Urinary bladder (tissue), 4 donors: ENCODE data around the gene ITPK1. TPM values are rescaled to one million over a fixed set of nuclear protein-coding genes. Genes with fewer than 3 reads are reported as not detected.

ENCODE experiments used
- DNase-seq: peaks from one replicate; pipeline ENCODE4 v3.0.0-alpha.2; 2015; ENCODE audit errors: extremely low spot score
- H3K27ac ChIP-seq: one replicate; pipeline ENCODE4 v1.5.1; 2013; ENCODE audit warnings: low read depth, mild to moderate bottlenecking, moderate library complexity
- H3K36me3 ChIP-seq: one replicate; pipeline ENCODE4 v1.6.1; 2013; ENCODE audit warnings: mild to moderate bottlenecking, moderate library complexity; ENCODE audit not compliant: insufficient read depth
- H3K4me1 ChIP-seq: one replicate; pipeline ENCODE4 v1.6.1; 2013; ENCODE audit warnings: mild to moderate bottlenecking, moderate library complexity; ENCODE audit not compliant: insufficient read depth
- H3K4me3 ChIP-seq: one replicate; pipeline ENCODE4 v1.5.1; 2013; ENCODE audit warnings: low read depth, low read length
- WGBS: extraction: QIAGEN DNeasy Blood & Tissue Kit; methylation state at CpG from one replicate; pipeline ENCODE4 v1.1.7; 2013; 5-methylcytosine and 5-hydroxymethylcytosine counted together
- polyA plus RNA-seq: library from polyadenylated mRNA; stranded (reverse); fragments of 200-250 nt; gene quantifications from one replicate; pipeline ENCODE4 v1.2.3, GENCODE V29; 2013
- total RNA-seq: library from RNA; depleted of rRNA; stranded (reverse); fragments of >200 nt; gene quantifications from one replicate; pipeline ENCODE4 v1.2.3, GENCODE V29; 2014
- donor health status: healthy with polysubstance abuse.
- donor health status: healthy.

ITPK1 gene
- total and polyA plus RNA-seq, 2 donors, result 15.8 to 109 TPM

DNA sequence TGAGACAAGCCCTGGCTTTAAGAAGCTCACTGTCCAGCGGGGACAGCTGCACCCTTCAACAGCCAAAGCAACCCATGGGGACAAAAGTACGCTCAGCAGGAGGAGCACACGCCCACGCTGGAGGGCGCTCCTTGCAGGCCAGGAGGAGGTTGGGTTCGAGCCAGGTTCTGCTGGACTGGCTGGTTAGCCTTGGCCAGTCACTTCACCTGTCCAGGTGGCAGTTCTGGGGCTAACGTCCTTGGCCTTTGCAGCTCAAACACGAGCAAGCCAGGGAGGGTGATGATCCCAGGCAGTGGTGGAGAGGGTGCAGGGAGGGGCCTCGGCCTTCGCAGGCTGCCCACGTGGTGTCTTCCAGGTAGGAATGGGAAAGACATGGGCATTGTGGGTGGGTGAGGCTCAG is 179.6 kb downstream of the ITPK1 start:
- no peaks in the 10 kb centered on the region for H3K36me3 ChIP-seq

DNA sequence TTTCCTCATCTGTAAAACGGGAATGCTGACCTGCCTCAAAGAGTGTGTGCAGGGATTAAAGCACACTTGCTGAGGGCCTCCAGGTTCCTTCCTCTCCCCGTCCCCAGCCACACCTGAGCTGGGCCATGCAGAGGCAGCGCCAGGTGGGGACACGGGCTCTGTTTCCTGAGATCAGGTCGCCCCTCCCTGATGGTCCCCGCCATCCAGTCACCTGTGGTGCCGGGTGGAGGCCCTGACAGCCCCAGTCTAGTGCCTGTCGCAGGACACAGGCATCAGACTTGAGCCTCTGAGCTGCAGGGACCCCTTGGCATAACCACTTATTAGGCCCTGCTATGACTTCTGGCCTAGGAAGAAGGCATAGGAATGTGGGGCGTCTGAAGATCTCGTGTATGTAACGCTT is 180.3 kb downstream of the ITPK1 start:
- DNase-seq, result no peak
- Histone ChIP-seq H3K27ac (no peak overlapping the region), H3K4me3 (no peak overlapping the region), H3K36me3 (no peaks in the 10 kb centered on the region), H3K4me1 (no peaks in the 10 kb centered on the region)
- WGBS, result 92% methylated on average over 11 of the region's 11 CpGs

More for the DNA sequence above, 179.6 kb downstream of the ITPK1 start:
- H3K27ac ChIP-seq, result no peak overlapping the region
- H3K4me1 ChIP-seq, result no peaks in the 10 kb centered on the region
- WGBS, result 89% methylated on average over 11 of the region's 11 CpGs
- H3K4me3 ChIP-seq, result no peak overlapping the region
- no peak for DNase-seq

DNA sequence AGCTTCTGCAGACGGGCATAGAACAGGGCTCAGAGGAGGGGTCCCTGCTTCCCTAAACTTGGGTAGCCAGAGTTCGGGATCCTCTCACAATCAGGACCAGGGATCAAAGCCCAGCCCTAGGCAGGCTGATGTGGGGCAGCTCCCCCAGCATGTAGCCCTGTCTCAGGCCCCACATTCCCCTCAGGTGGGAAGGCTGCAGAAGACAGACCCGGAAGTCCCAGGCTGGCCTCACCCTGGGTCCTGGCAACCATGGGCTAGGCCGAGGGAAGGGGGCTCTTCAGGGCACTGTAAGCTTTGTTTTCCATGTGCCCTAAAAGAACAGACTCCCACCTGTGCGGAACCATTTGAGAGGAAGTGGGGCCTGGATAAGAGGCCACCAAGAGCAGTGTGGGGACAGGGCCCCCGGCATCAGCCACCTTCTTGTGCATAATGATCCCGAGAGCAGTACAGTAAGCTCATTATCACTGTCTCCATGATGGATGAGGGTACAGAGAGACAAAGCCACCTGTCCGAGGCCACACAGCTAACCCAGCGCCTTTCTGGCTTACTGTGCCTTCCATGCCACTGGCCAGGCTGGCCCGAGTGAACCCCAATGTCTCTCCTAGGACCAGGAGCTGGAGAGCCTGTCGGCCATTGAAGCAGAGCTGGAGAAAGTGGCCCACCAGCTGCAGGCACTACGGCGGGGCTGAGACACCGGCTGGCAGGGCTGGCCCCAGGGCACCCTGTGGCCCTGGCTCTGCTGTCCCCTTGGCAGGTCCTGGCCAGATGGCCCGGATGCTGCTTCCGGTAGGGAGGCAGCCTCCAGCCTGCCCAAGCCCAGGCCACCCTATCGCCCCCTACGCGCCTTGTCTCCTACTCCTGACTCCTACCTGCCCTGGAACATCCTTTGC is 181.3 kb downstream of the ITPK1 start:
- Histone ChIP-seq H3K4me1 (no peaks in the 10 kb centered on the region), H3K27ac (no peak overlapping the region), H3K4me3 (no peak overlapping the region), H3K36me3 (no peaks in the 10 kb centered on the region)
- no peak for DNase-seq
- 84% methylated on average over 19 of the region's 19 CpGs for WGBS

DNA sequence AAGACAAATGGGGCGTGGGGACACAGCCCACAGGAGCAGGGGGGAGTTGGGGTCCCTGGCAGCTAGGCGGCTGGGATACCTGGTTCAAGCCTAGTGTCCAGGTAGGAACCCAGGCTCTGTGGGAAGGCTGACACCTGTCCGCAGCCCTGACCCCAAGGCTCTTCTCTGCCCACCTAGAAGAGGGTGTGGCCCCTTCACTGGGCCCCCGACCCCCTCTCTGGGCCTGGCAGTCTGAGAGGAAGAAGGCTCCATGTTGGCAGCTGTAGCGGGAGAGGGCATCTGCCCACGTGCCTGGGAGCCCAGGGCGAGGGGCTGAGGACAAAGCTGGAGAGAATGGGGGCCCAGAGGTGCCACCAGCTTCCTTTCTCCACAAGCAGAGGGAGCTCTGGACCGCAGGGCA is 182.2 kb downstream of the ITPK1 start:
- no peak for DNase-seq
- H3K27ac ChIP-seq, result no peak overlapping the region
- no peaks in the 10 kb centered on the region for H3K4me1 ChIP-seq
- H3K4me3 ChIP-seq, result no peak overlapping the region
- H3K36me3 ChIP-seq, result no peaks in the 10 kb centered on the region
- WGBS, result 88% methylated on average over 8 of the region's 8 CpGs

DNA sequence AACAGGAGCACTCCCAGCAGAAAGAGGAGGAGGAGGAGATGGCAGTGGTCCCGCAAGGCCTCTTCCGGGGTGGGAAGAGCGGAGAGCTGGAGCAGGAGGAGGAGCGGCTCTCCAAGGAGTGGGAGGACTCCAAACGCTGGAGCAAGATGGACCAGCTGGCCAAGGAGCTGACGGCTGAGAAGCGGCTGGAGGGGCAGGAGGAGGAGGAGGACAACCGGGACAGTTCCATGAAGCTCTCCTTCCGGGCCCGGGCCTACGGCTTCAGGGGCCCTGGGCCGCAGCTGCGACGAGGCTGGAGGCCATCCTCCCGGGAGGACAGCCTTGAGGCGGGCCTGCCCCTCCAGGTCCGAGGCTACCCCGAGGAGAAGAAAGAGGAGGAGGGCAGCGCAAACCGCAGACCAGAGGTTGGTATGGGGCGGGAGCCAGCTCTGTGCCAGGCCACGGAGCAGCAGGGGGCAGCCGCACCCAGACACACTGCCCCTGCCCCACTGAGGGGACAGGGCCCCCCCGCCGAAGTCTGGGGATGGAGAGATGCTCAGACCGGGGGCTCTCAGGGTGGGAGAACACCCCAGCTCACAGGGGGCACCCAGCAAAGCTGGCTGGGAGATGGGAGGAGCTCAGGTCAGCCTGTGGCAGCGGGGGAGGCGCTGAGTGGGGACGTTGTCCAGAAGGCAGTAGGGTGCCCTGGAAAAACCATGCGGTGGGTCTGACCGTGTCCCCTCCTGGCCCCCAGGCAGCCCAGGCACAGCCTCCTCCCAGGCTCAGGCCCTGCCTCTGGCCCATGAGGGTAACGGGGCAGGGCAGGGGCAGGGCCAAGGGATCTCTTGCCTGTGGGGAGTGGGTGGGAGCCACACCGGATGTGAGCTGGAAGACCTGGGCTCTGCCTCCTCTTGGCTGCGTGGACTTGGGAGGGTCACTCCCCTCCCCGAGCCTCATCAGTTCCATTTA is 183.0 kb downstream of the ITPK1 start:
- Histone ChIP-seq H3K4me3 (no peak overlapping the region), H3K27ac (no peak overlapping the region), H3K4me1 (no peaks in the 10 kb centered on the region), H3K36me3 (no peaks in the 10 kb centered on the region)
- 75% methylated on average over 34 of the region's 35 CpGs for WGBS
- DNase-seq, result no peak

DNA sequence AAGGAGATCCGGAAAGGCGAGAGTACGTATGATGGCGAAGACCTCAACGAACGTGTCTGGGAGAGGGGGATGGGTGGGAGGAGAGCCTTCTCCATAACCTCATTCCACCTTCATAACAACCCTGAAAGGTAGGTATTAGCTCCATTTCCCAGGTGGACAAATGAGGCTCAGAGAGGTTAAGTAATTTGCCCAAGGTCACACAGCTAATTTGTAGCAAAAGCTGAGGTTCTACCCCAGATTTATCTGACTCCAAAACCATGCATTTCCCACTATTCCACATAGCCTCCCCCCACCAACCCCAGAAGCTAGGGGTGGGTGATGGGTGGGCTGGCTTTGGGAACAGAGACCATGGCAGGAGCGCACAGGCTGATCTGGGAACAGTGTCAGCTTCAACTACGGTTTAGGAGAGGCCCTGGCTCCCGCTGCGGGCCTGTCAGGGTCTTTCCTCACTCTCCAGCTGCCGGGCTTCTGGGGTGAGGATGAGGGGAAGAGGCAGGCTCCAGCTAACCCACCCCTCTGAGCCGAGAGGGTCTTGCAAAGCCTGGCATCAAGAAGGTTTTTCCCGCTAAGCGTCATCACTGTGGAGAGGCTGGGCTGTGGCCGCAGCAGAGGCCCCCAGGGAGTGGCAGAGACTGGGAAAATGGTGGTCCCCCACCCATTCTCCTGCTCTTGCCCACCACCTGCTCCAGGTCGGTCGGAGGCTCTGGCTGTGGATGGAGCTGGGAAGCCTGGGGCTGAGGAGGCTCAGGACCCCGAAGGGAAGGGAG is 183.9 kb downstream of the ITPK1 start:
- no peak overlapping the region for H3K4me3 ChIP-seq
- no peak overlapping the region for H3K27ac ChIP-seq
- WGBS, result 75% methylated on average over 18 of the region's 18 CpGs
- no peak for DNase-seq
- H3K4me1 ChIP-seq, result no peaks in the 10 kb centered on the region
- no peaks in the 10 kb centered on the region for H3K36me3 ChIP-seq

DNA sequence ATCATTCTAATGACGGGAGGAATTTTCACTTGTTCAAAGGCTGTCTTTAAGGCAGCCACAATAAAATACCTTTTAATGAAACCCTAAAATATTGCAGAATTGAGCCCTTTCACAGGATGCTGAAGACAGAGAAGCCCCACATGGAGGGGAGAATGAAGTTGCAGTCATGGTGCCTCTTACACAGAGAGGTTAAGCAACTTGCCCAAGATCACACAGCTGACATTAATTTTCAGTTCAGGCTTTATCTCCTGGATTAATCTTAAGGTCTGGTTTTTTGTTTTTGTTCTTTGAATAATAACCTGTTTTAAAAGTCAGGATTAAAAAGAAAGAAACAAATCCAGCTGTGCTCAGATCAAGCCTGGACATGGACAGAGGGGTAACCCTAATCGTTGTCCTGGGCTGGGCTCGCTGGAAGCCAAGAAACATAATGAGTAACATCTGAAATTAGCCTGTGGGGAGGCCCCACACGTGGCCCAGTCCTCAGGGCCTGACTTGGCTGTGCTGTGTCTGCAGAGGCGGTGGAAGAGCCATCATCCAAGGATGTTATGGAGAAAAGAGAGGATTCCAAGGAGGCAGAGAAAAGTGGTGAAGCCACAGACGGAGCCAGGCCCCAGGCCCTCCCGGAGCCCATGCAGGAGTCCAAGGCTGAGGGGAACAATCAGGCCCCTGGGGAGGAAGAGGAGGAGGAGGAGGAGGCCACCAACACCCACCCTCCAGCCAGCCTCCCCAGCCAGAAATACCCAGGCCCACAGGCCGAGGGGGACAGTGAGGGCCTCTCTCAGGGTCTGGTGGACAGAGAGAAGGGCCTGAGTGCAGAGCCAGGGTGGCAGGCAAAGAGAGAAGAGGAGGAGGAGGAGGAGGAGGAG is 184.8 kb downstream of the ITPK1 start:
- no peaks in the 10 kb centered on the region for H3K36me3 ChIP-seq
- no peak overlapping the region for H3K4me3 ChIP-seq
- no peak overlapping the region for H3K27ac ChIP-seq
- WGBS, result 52% methylated on average over 8 of the region's 8 CpGs
- no peak for DNase-seq
- H3K4me1 ChIP-seq, result no peaks in the 10 kb centered on the region

DNA sequence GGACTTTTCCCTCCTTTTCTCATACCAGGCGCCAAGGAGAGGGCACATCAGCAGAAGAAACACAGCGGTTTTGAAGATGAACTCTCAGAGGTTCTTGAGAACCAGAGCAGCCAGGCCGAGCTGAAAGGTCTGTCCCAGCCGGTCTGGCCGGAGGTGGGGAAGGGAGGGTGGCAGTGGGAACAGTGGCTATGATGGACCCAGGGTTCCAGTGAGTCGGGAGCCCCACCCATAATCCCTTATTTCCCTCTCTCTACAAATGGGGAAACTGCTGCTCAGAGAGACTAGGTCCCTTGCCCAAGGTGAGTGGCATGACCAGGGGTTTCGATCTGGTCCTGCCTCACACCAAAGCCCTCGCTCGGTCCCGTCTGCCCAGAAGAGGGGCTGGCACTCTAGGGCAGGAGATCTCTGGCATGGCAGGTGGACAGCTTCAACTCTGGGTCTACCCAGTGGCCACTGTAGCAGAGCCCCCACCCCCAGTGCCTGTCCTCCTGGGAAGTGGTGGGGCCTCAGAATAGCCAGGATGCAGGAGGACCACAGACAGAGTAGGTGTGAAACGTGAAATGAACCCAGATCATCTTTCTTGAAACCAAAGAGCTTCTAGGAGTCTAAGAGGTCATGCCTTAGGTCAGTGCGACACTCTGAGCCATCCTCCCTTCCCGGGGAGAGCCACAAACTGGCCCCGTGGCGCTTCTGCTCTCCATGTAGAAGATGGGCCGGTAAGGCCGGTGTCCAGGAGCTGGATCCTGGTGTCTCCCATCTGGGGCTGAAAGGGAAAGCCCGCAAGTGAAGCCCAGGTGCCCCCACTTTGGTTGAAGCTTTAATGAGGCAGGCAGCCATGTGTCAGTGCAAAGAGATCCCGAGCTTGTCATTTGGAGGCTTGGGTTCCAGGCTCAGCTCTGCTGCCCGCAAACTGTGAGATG is 185.8 kb downstream of the ITPK1 start:
- WGBS, result 88% methylated on average over 20 of the region's 20 CpGs

DNA sequence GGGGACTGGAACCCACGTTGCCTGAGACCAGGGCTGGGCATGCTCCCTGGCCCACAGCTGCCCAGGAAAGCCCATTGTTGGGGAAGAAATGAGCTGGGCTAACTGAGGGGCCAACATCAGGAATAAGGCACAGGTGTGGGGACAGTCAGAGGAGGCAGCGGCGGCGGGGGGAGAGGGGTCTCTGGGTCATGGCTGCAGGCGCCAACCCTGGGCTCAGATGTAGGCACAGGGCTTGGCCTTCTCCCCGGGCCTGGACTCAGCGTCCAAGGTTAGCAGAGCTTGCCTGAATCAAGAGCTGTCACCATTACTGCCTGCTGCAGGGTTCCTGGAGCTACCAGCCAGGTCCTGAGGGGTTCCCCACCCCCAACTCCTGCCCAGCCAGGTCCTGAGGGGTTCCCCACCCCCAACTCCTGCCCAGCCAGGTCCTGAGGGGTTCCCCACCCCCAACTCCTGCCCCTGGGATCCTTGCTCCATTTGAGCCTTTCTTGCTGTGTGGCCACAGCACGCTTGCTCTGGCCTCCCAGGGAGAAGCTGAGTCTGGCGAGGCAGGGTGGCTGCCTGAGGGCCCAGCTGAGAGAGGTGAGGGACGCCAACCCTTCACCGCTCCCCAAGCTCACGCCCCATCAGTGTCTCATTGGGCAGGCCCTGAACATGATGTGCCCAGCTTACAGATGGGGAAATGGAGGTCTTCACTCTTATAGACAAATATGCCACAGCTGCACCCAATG is 186.6 kb downstream of the ITPK1 start:
- Histone ChIP-seq H3K4me1 (no peaks in the 10 kb centered on the region), H3K4me3 (no peak overlapping the region), H3K36me3 (no peaks in the 10 kb centered on the region), H3K27ac (no peak overlapping the region)
- 84% methylated on average over 12 of the region's 12 CpGs for WGBS
- DNase-seq, result no peak

More for the DNA sequence above, 185.8 kb downstream of the ITPK1 start:
- DNase-seq, result no peak
- Histone ChIP-seq H3K36me3 (no peaks in the 10 kb centered on the region), H3K27ac (no peak overlapping the region), H3K4me1 (no peaks in the 10 kb centered on the region), H3K4me3 (no peak overlapping the region)

DNA sequence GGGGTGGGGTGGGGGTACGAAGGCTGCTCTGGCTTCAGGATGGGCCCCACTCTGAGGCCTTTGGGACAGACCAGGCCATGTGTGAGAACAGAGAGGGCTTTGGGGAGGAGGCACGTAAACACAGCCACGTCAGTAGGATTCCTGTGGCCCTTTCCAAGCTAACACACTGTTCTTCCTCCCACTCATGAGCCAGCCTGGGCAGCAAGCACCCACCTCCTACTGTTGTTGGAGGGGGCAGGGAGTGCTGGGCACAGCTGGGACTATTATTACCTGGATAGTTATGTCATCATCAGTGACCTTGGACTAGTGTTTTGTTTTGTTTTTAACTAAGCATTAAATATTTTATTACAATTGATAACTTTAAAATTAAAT is 187.5 kb downstream of the ITPK1 start:
- Histone ChIP-seq H3K4me1 (no peaks in the 10 kb centered on the region), H3K4me3 (no peak overlapping the region), H3K36me3 (no peaks in the 10 kb centered on the region), H3K27ac (no peak overlapping the region)
- WGBS, result 70% methylated on average over 3 of the region's 3 CpGs
- DNase-seq, result no peak

DNA sequence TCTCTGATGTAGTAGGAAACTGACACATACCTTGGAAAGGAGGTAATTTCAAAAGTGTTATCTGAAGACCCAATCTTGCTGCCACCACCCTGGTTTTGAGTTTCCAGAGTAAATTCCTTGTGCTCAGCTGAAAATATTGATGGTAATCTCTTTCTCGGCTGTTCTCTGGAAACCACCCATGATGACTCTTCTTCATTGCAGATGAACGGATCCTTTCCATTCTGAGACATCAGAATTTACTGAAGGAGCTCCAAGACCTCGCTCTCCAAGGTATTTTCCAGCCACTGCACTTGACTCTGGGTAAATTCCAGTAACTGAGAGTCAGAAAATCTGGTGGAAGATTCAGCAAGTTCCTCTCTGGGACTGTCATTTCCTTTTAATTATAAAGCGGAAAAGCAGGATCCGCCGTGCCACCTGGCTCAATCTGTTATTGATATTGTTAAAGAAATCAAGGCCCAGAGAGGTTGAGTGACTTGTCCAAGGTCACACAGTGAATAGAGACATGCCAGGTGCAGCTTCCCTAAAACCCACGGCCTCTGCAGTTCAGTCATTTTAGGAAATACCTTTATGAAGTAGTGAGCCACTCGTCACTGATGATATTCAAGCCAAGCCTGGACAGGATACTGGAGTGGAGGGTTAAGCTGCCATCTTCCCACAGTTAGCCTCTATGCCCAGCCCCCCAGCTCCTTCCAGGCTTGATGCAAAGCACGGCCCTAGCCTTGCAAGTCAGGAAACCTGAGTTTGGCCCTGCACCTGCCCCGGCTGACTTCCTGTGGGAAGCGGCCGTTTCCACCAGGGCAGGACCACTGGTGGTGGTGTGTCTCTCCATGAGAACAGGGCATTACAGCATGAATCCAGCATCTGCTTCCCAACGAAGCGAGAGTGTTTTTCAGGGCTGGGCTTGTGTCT is 188.1 kb downstream of the ITPK1 start:
- no peak for DNase-seq
- WGBS, result 72% methylated on average over 14 of the region's 14 CpGs
- Histone ChIP-seq H3K27ac (no peak overlapping the region), H3K4me3 (no peak overlapping the region), H3K4me1 (no peaks in the 10 kb centered on the region), H3K36me3 (no peaks in the 10 kb centered on the region)
